Keratinocyte (primary cell): ENCODE results near the gene SOST. TPM values are rescaled to one million over a fixed set of nuclear protein-coding genes. Genes with fewer than 3 reads are reported as not detected.
"Not testable (repeated sequence)": the region's sequence is repeated elsewhere in the genome, so short reads cannot be mapped to it uniquely, and the experiment has no call there.

Source experiments
- DNase-seq: peaks from one replicate; pipeline ENCODE4 v3.0.0-alpha.2; 2011; ENCODE audit warnings: low read depth, missing footprints, low spot score
- FAIRE-seq: peaks from 2 replicates; lab custom pipeline; 2011; peaks lifted over from hg19 to GRCh38; lab: Jason Lieb, UNC
- H2AFZ ChIP-seq: 2 replicates; pipeline ENCODE4 v1.6.0; 2012; ENCODE audit warnings: low read length, control low read depth, inconsistent platforms; ENCODE audit not compliant: control insufficient read depth
- H3K27ac ChIP-seq: 2 replicates; pipeline ENCODE4 v1.5.1; 2011; ENCODE audit warnings: low read length; ENCODE audit not compliant: control insufficient read depth, insufficient read depth
- H3K27me3 ChIP-seq: 3 replicates; pipeline ENCODE4 v1.6.0; 2011; ENCODE audit warnings: low read length; ENCODE audit not compliant: control insufficient read depth, insufficient read depth; ENCODE audit errors: extremely low read depth
- H3K36me3 ChIP-seq, 2 experiments: 2 replicates in 1 of 2; 3 replicates in 1 of 2; pipeline ENCODE4 v1.5.1; 2011; ENCODE audit warnings: low read length in 2 of 2, mild to moderate bottlenecking in 1 of 2; ENCODE audit not compliant: control insufficient read depth in 2 of 2, insufficient read depth in 2 of 2; ENCODE audit errors: extremely low read depth in 1 of 2
- H3K4me1 ChIP-seq: 3 replicates; pipeline ENCODE4 v1.5.1; 2011; ENCODE audit warnings: low read length; ENCODE audit not compliant: control insufficient read depth, insufficient read depth; ENCODE audit errors: extremely low read depth
- H3K4me2 ChIP-seq: 3 replicates; pipeline ENCODE4 v1.6.0; 2011; ENCODE audit warnings: low read depth, low read length; ENCODE audit not compliant: control insufficient read depth, insufficient read depth; ENCODE audit errors: extremely low read depth
- H3K4me3 ChIP-seq, 3 experiments: fragments of 200-600 bp in 1 of 3; sonication (generic) in 1 of 3; 2 replicates in 2 of 3; 3 replicates in 1 of 3; pipeline ENCODE4 v1.5.1; 2011 to 2016; ENCODE audit warnings: low read length in 3 of 3, mild to moderate bottlenecking in 3 of 3, control low read depth in 2 of 3, inconsistent platforms in 1 of 3, low read depth in 1 of 3, mixed read lengths in 1 of 3, mixed run types in 1 of 3, moderate library complexity in 1 of 3; ENCODE audit not compliant: control insufficient read depth in 2 of 3, insufficient read depth in 2 of 3; ENCODE audit errors: extremely low read depth in 1 of 3
- H3K79me2 ChIP-seq: 2 replicates; pipeline ENCODE4 v1.6.0; 2012; ENCODE audit warnings: low read length; ENCODE audit not compliant: control insufficient read depth, insufficient read depth
- H3K9ac ChIP-seq: 3 replicates; pipeline ENCODE4 v1.6.0; 2011; ENCODE audit warnings: low read length; ENCODE audit not compliant: control insufficient read depth, insufficient read depth; ENCODE audit errors: extremely low read depth
- H3K9me1 ChIP-seq: 3 replicates; pipeline ENCODE4 v1.6.0; 2011; ENCODE audit warnings: low read length; ENCODE audit not compliant: control insufficient read depth, insufficient read depth; ENCODE audit errors: extremely low read depth
- H3K9me3 ChIP-seq: 2 replicates; pipeline ENCODE4 v1.5.1; 2012; ENCODE audit warnings: low read depth, low read length; ENCODE audit not compliant: control insufficient read depth
- H4K20me1 ChIP-seq: 3 replicates; pipeline ENCODE4 v1.6.0; 2011; ENCODE audit warnings: low read length; ENCODE audit not compliant: control insufficient read depth, insufficient read depth; ENCODE audit errors: extremely low read depth
- EZH2 ChIP-seq: IDR thresholded peaks from one replicate; pipeline ENCODE4 v1.6.1; 2012; ENCODE audit warnings: inconsistent platforms, mild to moderate bottlenecking, low read length, moderate library complexity
- dilution Hi-C: fragments of 300-500 bp; cut with MboI; formaldehyde crosslinking; loops from one replicate; pipeline ENCODE4 v1.7.0; 2020; ENCODE audit warnings: low sequenced_read_pairs; ENCODE audit not compliant: extremely low pct_ligation_motif_present
- polyA plus RNA-seq, 5 experiments: library from polyadenylated mRNA; depleted of rRNA in 3 of 5; stranded (reverse) in 3 of 5; stranded (forward) in 1 of 5; unstranded in 1 of 5; fragments of >200 nt; gene quantifications; 1 replicate in 1 of 5; 2 replicates in 3 of 5; 3 replicates in 1 of 5; pipeline versions ENCODE4 v1.2.1 to v1.2.3, GENCODE V29; 2011 to 2012; ENCODE audit warnings: missing spikeins in 2 of 5, low read depth in 1 of 5, low replicate concordance in 1 of 5
- TF ChIP-seq, protein P1 (sequence below), 3 experiments: IDR thresholded peaks in 1 of 3; conservative IDR thresholded peaks in 1 of 3; optimal IDR thresholded peaks in 1 of 3; 2 replicates in 2 of 3; 3 replicates in 1 of 3; pipeline versions ENCODE3 to v1.5.1; 2011; ENCODE audit warnings: low read length in 3 of 3, mild to moderate bottlenecking in 3 of 3, moderate library complexity in 2 of 3, control low read depth in 1 of 3, inconsistent platforms in 1 of 3; ENCODE audit not compliant: insufficient read depth in 2 of 3; ENCODE audit errors: extremely low read depth in 1 of 3

Gene SOST
- polyA plus RNA-seq, 1 donor (not counting 4 experiments of a cell fraction or from before 2014, with no cell fraction given), result 0.04 TPM

DNA sequence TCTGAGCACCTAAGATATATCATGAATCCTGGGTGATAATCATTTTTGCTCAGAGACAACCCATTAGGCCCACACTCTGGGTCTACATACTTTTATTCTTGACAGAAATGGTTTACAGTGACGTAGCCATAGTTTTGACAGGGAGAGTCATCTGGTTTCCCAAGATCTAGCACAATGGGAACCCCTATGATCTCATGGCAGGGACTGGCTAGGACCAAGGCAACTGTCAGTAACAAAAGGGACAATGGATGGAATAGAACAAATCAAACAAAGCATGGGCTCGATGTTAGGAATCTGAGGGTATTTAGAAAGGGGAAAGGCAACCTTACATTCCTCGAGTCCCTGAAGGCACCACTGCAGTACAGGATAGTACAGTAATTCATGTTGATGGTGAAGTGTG, 42.1 kb upstream of the SOST start:
- H3K9ac ChIP-seq, result no peak overlapping the region
- H4K20me1 ChIP-seq, result no peaks in the 10 kb centered on the region
- H3K27me3 ChIP-seq, result no peaks in the 10 kb centered on the region
- H3K9me1 ChIP-seq, result no peaks in the 10 kb centered on the region
- H3K4me1 ChIP-seq, result no peaks in the 10 kb centered on the region
- H3K4me2 ChIP-seq, result no peak overlapping the region
- dilution Hi-C loops, result no loop called here
- no peak overlapping the region for H3K27ac ChIP-seq
- no peak for TF ChIP-seq EZH2
- TF ChIP-seq, protein P1, sequence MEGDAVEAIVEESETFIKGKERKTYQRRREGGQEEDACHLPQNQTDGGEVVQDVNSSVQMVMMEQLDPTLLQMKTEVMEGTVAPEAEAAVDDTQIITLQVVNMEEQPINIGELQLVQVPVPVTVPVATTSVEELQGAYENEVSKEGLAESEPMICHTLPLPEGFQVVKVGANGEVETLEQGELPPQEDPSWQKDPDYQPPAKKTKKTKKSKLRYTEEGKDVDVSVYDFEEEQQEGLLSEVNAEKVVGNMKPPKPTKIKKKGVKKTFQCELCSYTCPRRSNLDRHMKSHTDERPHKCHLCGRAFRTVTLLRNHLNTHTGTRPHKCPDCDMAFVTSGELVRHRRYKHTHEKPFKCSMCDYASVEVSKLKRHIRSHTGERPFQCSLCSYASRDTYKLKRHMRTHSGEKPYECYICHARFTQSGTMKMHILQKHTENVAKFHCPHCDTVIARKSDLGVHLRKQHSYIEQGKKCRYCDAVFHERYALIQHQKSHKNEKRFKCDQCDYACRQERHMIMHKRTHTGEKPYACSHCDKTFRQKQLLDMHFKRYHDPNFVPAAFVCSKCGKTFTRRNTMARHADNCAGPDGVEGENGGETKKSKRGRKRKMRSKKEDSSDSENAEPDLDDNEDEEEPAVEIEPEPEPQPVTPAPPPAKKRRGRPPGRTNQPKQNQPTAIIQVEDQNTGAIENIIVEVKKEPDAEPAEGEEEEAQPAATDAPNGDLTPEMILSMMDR (optimal IDR thresholded peaks at IDR 0.05 in 1 of 3, IDR thresholded peaks at IDR 0.05 in 1 of 3, conservative IDR thresholded peaks at IDR 0.05 in 1 of 3; ENCODE audit: extremely low read depth in 1 of 3, insufficient read depth in 2 of 3, low read length in 3 of 3), result no peak
- H3K79me2 ChIP-seq, result no peaks in the 10 kb centered on the region
- no peak for DNase-seq
- H3K4me3 ChIP-seq, result no peak overlapping the region
- no peak for FAIRE-seq
- H3K9me3 ChIP-seq, result no peaks in the 10 kb centered on the region
- peaks cover 0 to 3% of the 10 kb centered on the region in 2 experiments for H3K36me3 ChIP-seq
- H2AFZ ChIP-seq, result no peak overlapping the region

DNA sequence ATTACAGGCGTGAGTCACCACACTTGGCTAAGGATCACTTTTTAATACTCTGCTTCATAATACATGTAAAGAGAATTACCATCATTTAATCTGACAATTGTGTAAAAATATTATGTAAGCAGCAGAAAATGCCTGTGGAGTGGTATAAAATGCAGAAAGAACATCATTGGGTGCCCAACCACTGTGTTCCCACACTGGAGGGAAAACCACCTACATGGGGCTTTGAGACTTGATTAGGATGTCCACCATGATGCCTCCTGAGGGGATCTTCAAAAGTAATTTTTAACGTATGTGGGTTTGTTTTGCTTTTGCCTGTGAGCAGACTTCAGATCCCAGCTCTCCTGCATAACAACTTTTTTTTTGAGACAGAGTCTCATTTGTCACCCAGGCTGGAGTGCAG, 40.5 kb upstream of the SOST start:
- TF ChIP-seq, protein P1 (optimal IDR thresholded peaks at IDR 0.05 in 1 of 3, IDR thresholded peaks at IDR 0.05 in 1 of 3, conservative IDR thresholded peaks at IDR 0.05 in 1 of 3; ENCODE audit: extremely low read depth in 1 of 3, insufficient read depth in 2 of 3, low read length in 3 of 3), result no peak
- no peak for TF ChIP-seq EZH2
- Histone ChIP-seq H3K4me2 (no peak overlapping the region), H3K9me3 (no peaks in the 10 kb centered on the region), H3K27ac (no peak overlapping the region), H3K27me3 (no peaks in the 10 kb centered on the region), H3K4me1 (no peaks in the 10 kb centered on the region), H4K20me1 (no peaks in the 10 kb centered on the region), H2AFZ (no peak overlapping the region), H3K4me3 (no peak overlapping the region), H3K9me1 (no peaks in the 10 kb centered on the region), H3K79me2 (no peaks in the 10 kb centered on the region), H3K9ac (no peak overlapping the region), H3K36me3 (peaks cover 0 to 3% of the 10 kb centered on the region in 2 experiments)
- DNase-seq (no peak), FAIRE-seq (no peak)
- dilution Hi-C loops, result no loop called here

DNA sequence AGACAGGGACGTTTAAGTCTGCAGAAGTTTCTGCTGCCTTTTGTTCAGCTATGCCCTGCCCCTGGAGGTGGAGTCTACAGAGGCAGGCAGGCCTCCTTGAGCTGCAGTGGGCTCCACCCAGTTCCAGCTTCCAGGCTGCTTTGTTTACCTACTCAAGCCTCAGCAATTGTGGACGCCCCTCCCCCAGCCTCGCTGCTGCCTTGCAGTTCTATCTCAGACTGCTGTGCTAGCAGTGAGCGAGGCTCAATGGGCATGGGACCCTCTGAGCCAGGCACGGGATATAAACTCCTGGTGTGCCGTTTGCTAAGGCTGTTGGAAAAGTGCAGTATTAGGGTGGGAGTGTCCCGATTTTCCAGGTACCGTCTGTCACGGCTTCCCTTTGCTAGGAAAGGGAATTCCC, 39.4 kb upstream of the SOST start:
- H3K27ac ChIP-seq, H3K4me2 ChIP-seq, H4K20me1 ChIP-seq, H3K36me3 ChIP-seq, H3K79me2 ChIP-seq, H3K4me3 ChIP-seq, H3K9ac ChIP-seq, DNase-seq, H3K9me1 ChIP-seq, H2AFZ ChIP-seq, H3K4me1 ChIP-seq, FAIRE-seq, H3K27me3 ChIP-seq, H3K9me3 ChIP-seq, dilution Hi-C loops: not testable (repeated sequence)

DNA sequence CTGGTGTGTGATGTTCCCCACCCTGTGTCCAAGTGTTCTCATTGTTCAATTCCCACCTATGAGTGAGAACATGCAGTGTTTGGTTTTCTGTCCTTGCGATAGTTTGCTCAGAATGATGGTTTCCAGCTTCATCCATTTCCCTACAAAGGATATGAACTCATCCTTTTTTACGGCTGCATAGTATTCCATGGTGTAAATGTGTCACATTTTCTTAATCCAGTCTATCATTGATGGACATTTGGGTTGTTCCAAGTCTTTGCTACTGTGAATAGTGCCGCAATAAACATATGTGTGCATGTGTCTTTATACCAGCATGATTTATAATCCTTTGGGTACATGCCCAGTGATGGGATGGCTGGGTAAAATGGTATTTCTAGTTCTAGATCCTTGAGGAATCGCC, 34.1 kb upstream of the SOST start:
- H3K9me3 ChIP-seq, H3K4me2 ChIP-seq, H2AFZ ChIP-seq, H3K79me2 ChIP-seq, H3K36me3 ChIP-seq, H3K9ac ChIP-seq, FAIRE-seq, H3K27ac ChIP-seq, H3K4me1 ChIP-seq, H3K4me3 ChIP-seq, dilution Hi-C loops, DNase-seq, H4K20me1 ChIP-seq, H3K9me1 ChIP-seq, H3K27me3 ChIP-seq: not testable (repeated sequence)
